ENCODE measurements around the gene WFS1.

Gene WFS1

DNA sequence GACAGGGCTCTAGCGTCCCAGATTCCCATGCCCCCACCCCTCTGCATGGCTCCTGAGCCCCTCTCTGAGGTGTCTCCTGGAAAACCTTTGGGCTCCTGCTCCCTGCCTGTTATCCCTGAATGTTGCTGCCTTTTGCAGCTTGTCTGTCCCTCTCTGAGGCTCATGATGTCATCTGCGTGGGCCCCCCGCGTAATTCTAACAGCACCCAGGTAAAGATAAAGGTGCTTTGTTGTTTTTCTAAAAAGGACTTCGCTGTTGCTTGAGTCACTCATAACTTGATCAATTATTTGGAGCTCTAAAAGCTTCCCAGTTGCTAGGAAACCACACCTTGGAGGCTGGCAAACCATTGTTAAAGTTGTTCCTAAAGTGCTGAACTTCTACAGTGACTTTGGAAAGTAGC is 36.6 kb downstream of the WFS1 start:
- TF ChIP-seq, protein P1, sequence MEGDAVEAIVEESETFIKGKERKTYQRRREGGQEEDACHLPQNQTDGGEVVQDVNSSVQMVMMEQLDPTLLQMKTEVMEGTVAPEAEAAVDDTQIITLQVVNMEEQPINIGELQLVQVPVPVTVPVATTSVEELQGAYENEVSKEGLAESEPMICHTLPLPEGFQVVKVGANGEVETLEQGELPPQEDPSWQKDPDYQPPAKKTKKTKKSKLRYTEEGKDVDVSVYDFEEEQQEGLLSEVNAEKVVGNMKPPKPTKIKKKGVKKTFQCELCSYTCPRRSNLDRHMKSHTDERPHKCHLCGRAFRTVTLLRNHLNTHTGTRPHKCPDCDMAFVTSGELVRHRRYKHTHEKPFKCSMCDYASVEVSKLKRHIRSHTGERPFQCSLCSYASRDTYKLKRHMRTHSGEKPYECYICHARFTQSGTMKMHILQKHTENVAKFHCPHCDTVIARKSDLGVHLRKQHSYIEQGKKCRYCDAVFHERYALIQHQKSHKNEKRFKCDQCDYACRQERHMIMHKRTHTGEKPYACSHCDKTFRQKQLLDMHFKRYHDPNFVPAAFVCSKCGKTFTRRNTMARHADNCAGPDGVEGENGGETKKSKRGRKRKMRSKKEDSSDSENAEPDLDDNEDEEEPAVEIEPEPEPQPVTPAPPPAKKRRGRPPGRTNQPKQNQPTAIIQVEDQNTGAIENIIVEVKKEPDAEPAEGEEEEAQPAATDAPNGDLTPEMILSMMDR (IDR thresholded peaks at IDR 0.05): no peak
- peaks cover 59% of the 10 kb centered on the region for H3K27me3 ChIP-seq
- H3K27ac ChIP-seq: no peak overlapping the region
- no peak overlapping the region for H3K4me3 ChIP-seq (ENCODE audit: low read depth in 1 of 2, low read length in 1 of 2)
- no peaks in the 10 kb centered on the region for H3K36me3 ChIP-seq
- H3K4me1 ChIP-seq (ENCODE audit: control insufficient read depth in 1 of 2, insufficient read depth in 1 of 2, low read depth in 1 of 2, low read length in 1 of 2): no peaks in the 10 kb centered on the region
- no peaks in the 10 kb centered on the region for H3K9me3 ChIP-seq

DNA sequence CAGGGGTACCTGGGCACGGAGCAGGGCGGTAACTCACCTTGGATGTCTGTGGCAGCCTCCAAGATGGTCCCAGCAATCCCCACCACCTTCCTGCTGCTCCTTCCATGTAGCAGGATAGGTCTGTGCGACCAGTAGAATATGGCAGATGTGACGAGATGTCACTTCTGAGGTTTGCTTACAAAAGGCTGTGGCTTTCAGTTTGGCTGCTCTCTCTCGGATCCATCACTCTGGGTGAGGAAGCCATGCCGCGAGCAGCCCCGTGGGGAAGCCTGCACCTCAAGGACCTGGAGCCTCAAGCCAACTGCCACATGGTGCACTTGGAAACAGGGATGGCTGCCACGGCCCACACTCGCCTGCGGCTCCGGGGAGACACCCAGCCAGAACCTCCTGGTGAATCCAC is 37.6 kb downstream of the WFS1 start:
- H3K4me1 ChIP-seq (ENCODE audit: control insufficient read depth in 1 of 2, insufficient read depth in 1 of 2, low read depth in 1 of 2, low read length in 1 of 2): no peaks in the 10 kb centered on the region
- H3K27me3 ChIP-seq: peaks cover 62% of the 10 kb centered on the region
- H3K27ac ChIP-seq: no peak overlapping the region
- H3K4me3 ChIP-seq (ENCODE audit: low read depth in 1 of 2, low read length in 1 of 2): no peak overlapping the region
- TF ChIP-seq, protein P1 (IDR thresholded peaks at IDR 0.05): no peak
- no peaks in the 10 kb centered on the region for H3K36me3 ChIP-seq
- H3K9me3 ChIP-seq: no peaks in the 10 kb centered on the region

DNA sequence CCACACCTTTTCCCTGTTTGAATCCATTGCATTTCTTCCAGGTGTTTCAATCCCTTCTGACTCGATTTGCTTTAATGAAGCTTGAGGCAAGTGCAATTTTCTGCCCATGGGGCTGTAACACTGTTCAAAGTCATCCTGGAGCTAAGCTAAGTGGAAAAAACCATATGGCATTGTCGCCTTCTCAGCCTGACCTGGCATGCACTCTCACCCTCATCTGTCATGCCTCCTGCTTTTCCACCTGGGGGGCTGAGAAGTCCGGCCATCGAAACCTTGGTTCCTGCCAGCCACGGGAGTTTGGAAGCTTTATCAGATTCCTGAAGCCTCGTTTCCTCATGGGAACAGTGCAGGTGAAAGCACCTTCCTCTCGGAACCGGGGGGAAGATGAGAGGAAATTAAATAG is 38.2 kb downstream of the WFS1 start:
- Histone ChIP-seq H3K27me3 (peaks cover 62% of the 10 kb centered on the region), H3K27ac (no peak overlapping the region), H3K4me3 (ENCODE audit: low read depth in 1 of 2, low read length in 1 of 2) (no peak overlapping the region), H3K9me3 (no peaks in the 10 kb centered on the region), H3K4me1 (ENCODE audit: control insufficient read depth in 1 of 2, insufficient read depth in 1 of 2, low read depth in 1 of 2, low read length in 1 of 2) (no peaks in the 10 kb centered on the region), H3K36me3 (no peaks in the 10 kb centered on the region)
- TF ChIP-seq, protein P1 (IDR thresholded peaks at IDR 0.05): no peak

DNA sequence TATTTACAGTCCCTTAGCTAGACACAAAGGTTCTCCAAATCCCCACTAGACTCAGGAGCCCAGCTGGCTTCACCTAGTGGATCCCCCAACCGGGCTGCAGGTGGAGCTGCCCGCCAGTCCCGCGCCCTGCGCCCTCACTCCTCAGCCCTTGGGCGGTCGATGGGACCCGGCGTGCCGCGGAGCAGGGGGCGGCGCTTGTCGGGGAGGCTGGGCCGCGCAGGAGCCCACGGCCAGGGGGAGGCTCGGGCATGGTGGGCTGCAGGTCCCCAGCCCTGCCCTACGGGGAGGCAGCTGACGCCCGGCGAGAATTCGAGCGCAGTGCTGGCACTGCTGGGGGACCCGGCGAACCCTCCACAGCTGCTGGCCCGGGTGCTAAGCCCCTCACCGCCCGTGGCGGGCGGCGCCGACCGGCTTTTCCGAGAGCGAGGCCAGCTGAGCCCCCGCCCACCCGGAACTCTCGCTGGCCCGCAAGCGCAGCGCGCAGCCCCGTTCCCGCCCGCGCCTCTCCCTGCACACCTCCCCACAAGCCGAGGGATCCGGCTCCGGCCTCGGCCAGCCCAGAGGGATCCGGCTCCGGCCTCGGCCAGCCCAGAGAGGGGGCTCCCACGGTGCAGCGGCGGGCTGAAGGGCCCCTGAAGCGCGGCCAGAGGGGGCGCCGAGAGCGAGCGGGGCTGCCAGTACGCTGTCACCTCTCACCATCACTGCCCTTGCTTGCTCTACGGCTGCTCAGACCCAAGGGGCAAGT is 39.4 kb downstream of the WFS1 start:
- Histone ChIP-seq H3K36me3 (no peaks in the 10 kb centered on the region), H3K4me3 (ENCODE audit: low read depth in 1 of 2, low read length in 1 of 2) (no peak overlapping the region), H3K9me3 (no peaks in the 10 kb centered on the region), H3K27ac (no peak overlapping the region), H3K27me3 (peaks cover 62% of the 10 kb centered on the region), H3K4me1 (ENCODE audit: control insufficient read depth in 1 of 2, insufficient read depth in 1 of 2, low read depth in 1 of 2, low read length in 1 of 2) (no peaks in the 10 kb centered on the region)
- TF ChIP-seq, protein P1 (IDR thresholded peaks at IDR 0.05): no peak

DNA sequence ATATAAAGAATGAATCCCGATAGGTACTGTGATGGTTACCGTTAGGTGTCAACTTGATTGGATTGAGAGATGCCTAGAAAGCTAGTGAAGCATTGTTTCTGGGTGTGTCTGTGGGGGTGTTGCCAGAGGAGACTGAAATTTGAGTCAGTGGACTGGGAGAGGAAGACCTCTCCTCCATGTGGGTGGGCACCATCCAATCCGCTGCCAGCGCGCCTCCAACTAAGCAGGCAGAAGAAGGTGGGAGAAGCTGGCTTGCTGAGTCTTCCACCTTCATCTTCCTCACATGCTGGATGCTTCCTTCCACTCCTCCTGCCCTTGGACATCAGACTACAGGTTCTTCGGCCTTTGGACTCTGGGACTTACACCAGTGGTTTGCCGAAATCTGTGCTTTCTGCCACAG is 40.1 kb downstream of the WFS1 start:
- TF ChIP-seq, protein P1 (IDR thresholded peaks at IDR 0.05): no peak
- Histone ChIP-seq H3K27ac (no peak overlapping the region), H3K36me3 (no peaks in the 10 kb centered on the region), H3K4me3 (ENCODE audit: low read depth in 1 of 2, low read length in 1 of 2) (no peak overlapping the region), H3K27me3 (peaks cover 62% of the 10 kb centered on the region), H3K9me3 (no peaks in the 10 kb centered on the region), H3K4me1 (ENCODE audit: control insufficient read depth in 1 of 2, insufficient read depth in 1 of 2, low read depth in 1 of 2, low read length in 1 of 2) (no peaks in the 10 kb centered on the region)
